Measurements from ENCODE around the gene SCARF2. TPM values are rescaled to one million over a fixed set of nuclear protein-coding genes. Genes with fewer than 3 reads are reported as not detected.

The SCARF2 gene
- total RNA-seq, 1 experiment from 2014 or later: 10.8 TPM

DNA sequence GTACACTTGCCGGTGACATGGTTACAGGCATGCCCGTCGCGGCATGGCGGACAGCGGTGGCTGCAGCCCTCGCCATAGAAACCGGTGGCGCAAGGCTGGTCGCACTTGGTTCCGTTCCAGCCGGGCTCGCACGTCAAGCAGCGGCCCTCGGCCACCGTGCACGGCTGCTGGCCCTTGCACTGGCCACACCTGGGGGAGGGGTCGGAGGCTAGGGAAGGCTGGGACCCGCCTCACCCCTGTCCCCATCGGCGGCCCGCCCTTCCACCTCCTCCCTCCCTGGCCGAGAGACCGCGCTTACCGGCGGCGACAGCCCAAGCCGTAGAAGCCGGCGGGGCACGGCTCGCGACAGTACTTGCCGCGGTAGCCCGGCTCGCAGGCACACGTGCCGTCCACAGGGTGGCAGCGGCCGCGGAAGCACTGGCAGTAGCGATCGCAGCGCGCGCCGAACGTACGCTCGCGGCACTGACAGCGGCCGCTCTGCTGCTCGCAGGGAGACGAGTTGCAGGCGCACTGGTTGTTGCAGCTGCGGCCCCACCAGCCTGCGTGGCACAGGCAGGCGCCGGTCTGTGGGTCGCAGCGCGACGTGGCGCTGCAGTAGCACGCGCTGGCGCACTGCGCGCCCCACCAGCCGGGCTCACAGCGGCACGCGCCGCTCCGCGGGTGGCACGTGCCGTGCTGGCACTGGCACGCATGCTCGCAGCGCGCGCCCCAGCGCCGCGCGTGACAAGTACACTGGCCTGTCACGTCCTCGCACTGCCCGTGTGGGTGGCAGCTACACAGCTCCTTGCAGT, 6.7 kb downstream of the SCARF2 start:
- no CpG with 5 or more reads among the region's 94 CpGs for WGBS (ENCODE audit: extremely low coverage, insufficient read length, low lambda C conversion rate)
- H3K4me2 ChIP-seq (ENCODE audit: insufficient read depth, insufficient read length, low read length): peak overlapping the region; percentile 40
- TF ChIP-seq, protein P1, sequence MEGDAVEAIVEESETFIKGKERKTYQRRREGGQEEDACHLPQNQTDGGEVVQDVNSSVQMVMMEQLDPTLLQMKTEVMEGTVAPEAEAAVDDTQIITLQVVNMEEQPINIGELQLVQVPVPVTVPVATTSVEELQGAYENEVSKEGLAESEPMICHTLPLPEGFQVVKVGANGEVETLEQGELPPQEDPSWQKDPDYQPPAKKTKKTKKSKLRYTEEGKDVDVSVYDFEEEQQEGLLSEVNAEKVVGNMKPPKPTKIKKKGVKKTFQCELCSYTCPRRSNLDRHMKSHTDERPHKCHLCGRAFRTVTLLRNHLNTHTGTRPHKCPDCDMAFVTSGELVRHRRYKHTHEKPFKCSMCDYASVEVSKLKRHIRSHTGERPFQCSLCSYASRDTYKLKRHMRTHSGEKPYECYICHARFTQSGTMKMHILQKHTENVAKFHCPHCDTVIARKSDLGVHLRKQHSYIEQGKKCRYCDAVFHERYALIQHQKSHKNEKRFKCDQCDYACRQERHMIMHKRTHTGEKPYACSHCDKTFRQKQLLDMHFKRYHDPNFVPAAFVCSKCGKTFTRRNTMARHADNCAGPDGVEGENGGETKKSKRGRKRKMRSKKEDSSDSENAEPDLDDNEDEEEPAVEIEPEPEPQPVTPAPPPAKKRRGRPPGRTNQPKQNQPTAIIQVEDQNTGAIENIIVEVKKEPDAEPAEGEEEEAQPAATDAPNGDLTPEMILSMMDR (conservative IDR thresholded peaks at IDR 0.05): peak; percentile 57
- H3K56ac ChIP-seq (ENCODE audit: insufficient read length, low read depth, low read length): no peak overlapping the region
- no peak overlapping the region for H2BK5ac ChIP-seq (ENCODE audit: insufficient read length, low read length)
- H2BK15ac ChIP-seq (ENCODE audit: low read depth, low read length): no peak overlapping the region
- H2BK12ac ChIP-seq (ENCODE audit: insufficient read length, low read depth, low read length): no peak overlapping the region
- H3K4me3 Mint-ChIP-seq: peak overlapping the region; percentile 51 to 80
- H3K79me1 ChIP-seq (ENCODE audit: insufficient read depth, low read depth, low read length, poor library complexity, severe bottlenecking): no peaks in the 10 kb centered on the region
- H2AK5ac ChIP-seq (ENCODE audit: insufficient read length, low read length): no peak overlapping the region
- H4K91ac ChIP-seq (ENCODE audit: insufficient read length, low read depth, low read length): no peak overlapping the region
- peaks cover 3% of the 10 kb centered on the region for H4K20me1 ChIP-seq (ENCODE audit: control insufficient read depth, insufficient read depth, insufficient read length)
- H3K79me2 ChIP-seq (ENCODE audit: insufficient read depth, low read length): no peaks in the 10 kb centered on the region
- no peak overlapping the region for H4K5ac ChIP-seq (ENCODE audit: insufficient read length, low read depth, low read length)
- peaks cover 70% of the 10 kb centered on the region for H3K27me3 Mint-ChIP-seq (ENCODE audit: low read depth)
- no peak overlapping the region for H3K18ac ChIP-seq (ENCODE audit: insufficient read length, low read depth, low read length)
- peak; percentile 69 for DNase-seq
- H3K9me3 ChIP-seq (ENCODE audit: control insufficient read depth, low read depth, low read length): no peaks in the 10 kb centered on the region
- peaks cover 5% of the 10 kb centered on the region; the same call in 1 of the 2 replicates for H3K27me3 ChIP-seq (ENCODE audit: insufficient read depth, low read length)
- H3T11ph ChIP-seq (ENCODE audit: low read length): no peak overlapping the region
- H3K27ac ChIP-seq (ENCODE audit: insufficient read length, low read depth, low read length): no peak overlapping the region
- no peak overlapping the region for H3K23ac ChIP-seq (ENCODE audit: insufficient read length, low read depth, low read length)
- no peak overlapping the region for H3K4ac ChIP-seq (ENCODE audit: low read depth, low read length)
- no peak overlapping the region; the same call in 1 of the 2 replicates for H3K14ac ChIP-seq (ENCODE audit: insufficient read depth, low read length)
- no peak overlapping the region for H3K9ac ChIP-seq (ENCODE audit: extremely low read depth, insufficient read length, low read length)
- peaks cover 10 to 11% of the 10 kb centered on the region in 2 experiments for H3K4me1 Mint-ChIP-seq
- no peak overlapping the region for H2BK120ac ChIP-seq (ENCODE audit: low read depth, low read length, poor library complexity, severe bottlenecking)
- H3K23me2 ChIP-seq (ENCODE audit: insufficient read length, low read depth, low read length, poor library complexity, severe bottlenecking): peaks cover 8% of the 10 kb centered on the region
- 0 out of 2 replicates have a peak, but pooled peaks cover 2% of the 10 kb centered on the region for H3K4me1 ChIP-seq (ENCODE audit: insufficient read depth, low read length)
- no peak overlapping the region for H2BK20ac ChIP-seq (ENCODE audit: low read depth, low read length, poor library complexity, severe bottlenecking)
- H2AFZ ChIP-seq (ENCODE audit: low read length): no peak overlapping the region
- no peaks in the 10 kb centered on the region for H3K9me3 Mint-ChIP-seq
- H4K8ac ChIP-seq (replicated peaks; ENCODE audit: insufficient read length, low read depth, low read length): no peak overlapping the region
- peaks cover 0 to 21% (median 12%) of the 10 kb centered on the region in 3 experiments; a peak in 4 of 7 replicates for H3K36me3 Mint-ChIP-seq (ENCODE audit: insufficient read depth in 1 of 3, low read depth in 3 of 3)
- H3K27ac Mint-ChIP-seq: no peak overlapping the region
